Activated CD8-positive, alpha-beta memory T cell treated with anti-CD3 and anti-CD28 coated beads, Interleukin-2, amount 50 U/mL, for 1 hour (primary cell): ENCODE measurements around the gene HYPK.

Source experiments
- DNase-seq: peaks from one replicate; pipeline ENCODE4 v3.0.0-alpha.2; 2020; ENCODE audit errors: extremely low read depth

HYPK gene

DNA sequence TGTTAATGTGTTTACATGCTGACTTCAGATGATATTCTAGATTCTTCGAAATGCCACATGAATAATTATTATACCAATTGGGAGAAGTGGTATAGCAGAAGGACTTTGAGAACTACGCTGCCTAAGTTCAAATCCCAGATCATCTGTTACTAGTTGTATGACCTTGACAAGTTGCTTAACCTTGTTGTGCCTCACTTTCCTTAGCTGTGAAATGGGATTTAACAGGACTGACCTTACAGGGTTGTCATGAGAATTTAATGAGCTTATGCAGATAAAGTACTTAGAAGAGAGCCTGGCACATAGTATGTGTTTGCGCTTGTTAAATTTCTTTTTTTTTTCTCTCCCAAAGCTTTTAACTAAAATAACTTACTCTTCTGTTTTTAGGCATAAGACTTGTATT lies 50.9 kb downstream of the HYPK start:
- no peak for DNase-seq

DNA sequence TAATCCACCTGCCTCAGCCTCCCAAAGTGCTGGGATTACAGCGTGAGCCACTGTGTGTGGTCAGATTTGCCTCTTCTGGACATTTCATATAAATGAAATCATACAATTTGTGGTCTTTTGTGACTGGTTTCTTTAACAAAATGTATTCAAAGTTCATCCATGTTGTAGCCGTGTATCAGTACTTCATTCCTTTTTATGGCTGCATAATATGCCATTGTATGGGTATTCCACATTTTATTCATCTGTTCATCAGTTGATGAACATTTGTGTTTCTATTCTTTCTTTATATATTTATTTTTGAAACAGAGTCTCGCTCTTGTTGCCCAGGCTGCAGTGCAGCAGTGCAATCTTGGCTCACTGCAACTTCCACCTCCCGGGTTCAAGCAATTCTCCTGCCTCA lies 52.2 kb downstream of the HYPK start:
- DNase-seq = no peak
